Left kidney (tissue), 2 donors: ENCODE measurements around the gene NRF1. TPM values are rescaled to one million over a fixed set of nuclear protein-coding genes. Genes with fewer than 3 reads are reported as not detected.
"Not testable (repeated sequence)": the region's sequence is repeated elsewhere in the genome, so short reads cannot be mapped to it uniquely, and the experiment has no call there.

ENCODE experiments used
- DNase-seq: peaks from one replicate; pipeline ENCODE4 v3.0.0-alpha.2; 2013
- polyA plus RNA-seq: library from polyadenylated mRNA; unstranded; fragments of 120-200 nt; gene quantifications from one replicate; pipeline ENCODE4 v1.2.1, GENCODE V29; 2013; ENCODE audit not compliant: insufficient read length

The NRF1 gene
- polyA plus RNA-seq, 1 donor = 32.6 TPM

- no peak for DNase-seq
These were observed 5.4 kb upstream of the NRF1 start for GRCh38 chr7:129605960-129606614.

- DNase-seq = no peak
These were observed 4.7 kb upstream of the NRF1 start for GRCh38 chr7:129606803-129607202.

GRCh38 chr7:129607471-129608120, 3.9 kb upstream of the NRF1 start:
- DNase-seq = no peak

- DNase-seq = no peak
These were observed 1.9 kb upstream of the NRF1 start for GRCh38 chr7:129609666-129610065.

GRCh38 chr7:129610709-129611245, 743 bp upstream of the NRF1 start:
- DNase-seq = no peak

- DNase-seq = peak; percentile 44
These were observed 844 bp downstream of the NRF1 start for GRCh38 chr7:129612112-129613015.

GRCh38 chr7:129613016-129613337, 1.5 kb downstream of the NRF1 start:
- no peak for DNase-seq

- DNase-seq = no peak
These were observed 3.5 kb downstream of the NRF1 start for GRCh38 chr7:129615018-129615417.

- DNase-seq = no peak
These were observed 5.0 kb downstream of the NRF1 start for GRCh38 chr7:129616530-129616929.

- no peak for DNase-seq
These were observed 5.7 kb downstream of the NRF1 start for GRCh38 chr7:129617178-129617577.

- DNase-seq = no peak
These were observed 6.1 kb downstream of the NRF1 start for GRCh38 chr7:129617652-129618051.

GRCh38 chr7:129626896-129627295, 15.4 kb downstream of the NRF1 start:
- no peak for DNase-seq

- no peak for DNase-seq
These were observed 18.8 kb downstream of the NRF1 start for GRCh38 chr7:129630341-129630740.

- DNase-seq = no peak
These were observed 23.0 kb downstream of the NRF1 start for GRCh38 chr7:129634361-129635034.

- peak; percentile 52 for DNase-seq
These were observed 23.9 kb downstream of the NRF1 start for GRCh38 chr7:129635300-129636029.

- not testable (repeated sequence) for DNase-seq
These were observed 24.6 kb downstream of the NRF1 start for GRCh38 chr7:129636030-129636550.

GRCh38 chr7:129636641-129637040, 25.1 kb downstream of the NRF1 start:
- DNase-seq = no peak

GRCh38 chr7:129640400-129640799, 28.9 kb downstream of the NRF1 start:
- DNase-seq = no peak

GRCh38 chr7:129642871-129643549, 31.5 kb downstream of the NRF1 start:
- DNase-seq = no peak

- no peak for DNase-seq
These were observed 32.1 kb downstream of the NRF1 start for GRCh38 chr7:129643550-129644170.
